ENCODE results near the gene CTH.

GRCh38 chr1:70411360-70411844 lies 334 bp downstream of the CTH start:
- TF ChIP-seq JUNB (IDR thresholded peaks at IDR 0.05; ENCODE audit: unreplicated experiment) (no peak), REST (IDR thresholded peaks at IDR 0.05; ENCODE audit: unreplicated experiment) (no peak), CTCF (conservative IDR thresholded peaks at IDR 0.05; ENCODE audit: low read depth in 2 of 2) (no peak), ETS1 (IDR thresholded peaks at IDR 0.05) (no peak), EZH2 (IDR thresholded peaks at IDR 0.05; ENCODE audit: low read depth, unreplicated experiment) (no peak), ZNF331 (CRISPR knock-in tag; IDR thresholded peaks at IDR 0.05; ENCODE audit: low read depth) (no peak), STAT1 (IDR thresholded peaks at IDR 0.05; ENCODE audit: unreplicated experiment) (no peak), EZH2phosphoT487 (IDR thresholded peaks at IDR 0.05; ENCODE audit: unreplicated experiment) (no peak)

All from GM23338 (cell line).